DND-41 (cell line): ENCODE results near the gene MRFAP1.

Source experiments
- ATAC-seq: fragments of 200-7000 bp; cut with Tn5 transposase; 3 replicates; pipeline ENCODE4 v1.9.1; 2021; ENCODE audit warnings: low read depth; ENCODE audit not compliant: insufficient read depth
- DNase-seq: peaks from one replicate; pipeline ENCODE4 v3.0.0-alpha.2; 2020
- H2AFZ ChIP-seq: 2 replicates; pipeline ENCODE4 v1.6.0; 2012; ENCODE audit warnings: low read depth, low read length
- H3K27ac ChIP-seq: 2 replicates; pipeline ENCODE4 v1.5.1; 2012; ENCODE audit warnings: low read length, inconsistent platforms
- H3K27me3 ChIP-seq: fragments of 200-600 bp; sonication (generic); 2 replicates; pipeline ENCODE4 v1.6.0; 2012; ENCODE audit warnings: low read length, mild to moderate bottlenecking, inconsistent platforms; ENCODE audit not compliant: insufficient read depth, poor library complexity
- H3K36me3 ChIP-seq: 2 replicates; pipeline ENCODE4 v1.5.1; 2012; ENCODE audit warnings: low read length, inconsistent platforms; ENCODE audit not compliant: insufficient read depth
- H3K4me1 ChIP-seq: 2 replicates; pipeline ENCODE4 v1.5.1; 2012; ENCODE audit warnings: mild to moderate bottlenecking, low read length; ENCODE audit not compliant: insufficient read depth
- H3K4me2 ChIP-seq: 2 replicates; pipeline ENCODE4 v1.6.0; 2012; ENCODE audit warnings: mild to moderate bottlenecking, moderate library complexity, low read length, inconsistent platforms; ENCODE audit not compliant: insufficient read depth
- H3K4me3 ChIP-seq, 2 experiments: fragments of 200-600 bp in 1 of 2; shearing (Covaris generic) in 1 of 2; 2 replicates each; pipeline ENCODE4 v1.5.1; 2012 to 2016; ENCODE audit warnings: inconsistent platforms in 2 of 2, low read length in 2 of 2, mild to moderate bottlenecking in 2 of 2, low read depth in 1 of 2, moderate library complexity in 1 of 2
- H3K79me2 ChIP-seq: 2 replicates; pipeline ENCODE4 v1.6.0; 2012; ENCODE audit warnings: low read length, inconsistent platforms; ENCODE audit not compliant: insufficient read depth
- H3K9ac ChIP-seq: 2 replicates; pipeline ENCODE4 v1.6.0; 2012; ENCODE audit warnings: low read depth, mild to moderate bottlenecking, inconsistent platforms, low read length, moderate library complexity
- H3K9me3 ChIP-seq: 2 replicates; pipeline ENCODE4 v1.5.1; 2012; ENCODE audit warnings: low read length, moderate library complexity, mild to moderate bottlenecking, inconsistent platforms; ENCODE audit not compliant: insufficient read depth, severe bottlenecking
- H4K20me1 ChIP-seq: 2 replicates; pipeline ENCODE4 v1.6.0; 2012; ENCODE audit warnings: low read length; ENCODE audit not compliant: insufficient read depth
- EZH2 ChIP-seq: IDR thresholded peaks from 3 replicates; pipeline ENCODE4 v1.6.1; 2012; ENCODE audit warnings: borderline replicate concordance, low read depth, mild to moderate bottlenecking, moderate library complexity, low read length, inconsistent platforms; ENCODE audit not compliant: severe bottlenecking
- TF ChIP-seq, protein P1 (sequence below): IDR thresholded peaks from 2 replicates; pipeline ENCODE4 v1.5.1; 2012; ENCODE audit warnings: borderline replicate concordance, low read length, moderate library complexity, mild to moderate bottlenecking; ENCODE audit not compliant: poor library complexity, severe bottlenecking; ENCODE audit errors: extremely low read depth

The MRFAP1 gene

DNA sequence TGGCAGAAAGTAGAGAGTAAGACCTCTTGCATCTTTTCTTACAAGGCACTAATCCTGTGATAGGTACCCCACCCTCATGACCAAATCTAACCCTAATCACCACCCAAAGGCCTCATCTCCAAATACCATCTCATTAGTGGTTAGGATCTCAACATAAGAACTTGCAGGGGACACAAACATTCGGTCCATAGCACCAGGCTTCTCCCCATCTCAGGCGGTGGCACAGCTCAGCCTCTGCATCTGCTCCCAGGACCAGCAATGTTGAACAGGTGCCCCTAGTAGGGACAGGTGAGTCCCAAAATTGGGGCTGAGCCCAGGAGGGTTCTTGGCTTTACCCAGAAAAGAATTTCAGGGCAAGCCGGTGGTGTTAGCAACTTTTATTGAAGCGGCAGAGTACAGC is 8.4 kb upstream of the MRFAP1 start:
- Histone ChIP-seq H3K4me1 (peaks cover 15% of the 10 kb centered on the region), H3K79me2 (peaks cover 21% of the 10 kb centered on the region; the same call in 1 of the 2 replicates), H3K36me3 (no peaks in the 10 kb centered on the region), H3K4me2 (no peak overlapping the region), H3K9me3 (no peaks in the 10 kb centered on the region), H3K27ac (no peak overlapping the region), H4K20me1 (no peaks in the 10 kb centered on the region), H3K27me3 (no peaks in the 10 kb centered on the region), H2AFZ (no peak overlapping the region), H3K9ac (no peak overlapping the region), H3K4me3 (no peak overlapping the region)
- TF ChIP-seq, protein P1, sequence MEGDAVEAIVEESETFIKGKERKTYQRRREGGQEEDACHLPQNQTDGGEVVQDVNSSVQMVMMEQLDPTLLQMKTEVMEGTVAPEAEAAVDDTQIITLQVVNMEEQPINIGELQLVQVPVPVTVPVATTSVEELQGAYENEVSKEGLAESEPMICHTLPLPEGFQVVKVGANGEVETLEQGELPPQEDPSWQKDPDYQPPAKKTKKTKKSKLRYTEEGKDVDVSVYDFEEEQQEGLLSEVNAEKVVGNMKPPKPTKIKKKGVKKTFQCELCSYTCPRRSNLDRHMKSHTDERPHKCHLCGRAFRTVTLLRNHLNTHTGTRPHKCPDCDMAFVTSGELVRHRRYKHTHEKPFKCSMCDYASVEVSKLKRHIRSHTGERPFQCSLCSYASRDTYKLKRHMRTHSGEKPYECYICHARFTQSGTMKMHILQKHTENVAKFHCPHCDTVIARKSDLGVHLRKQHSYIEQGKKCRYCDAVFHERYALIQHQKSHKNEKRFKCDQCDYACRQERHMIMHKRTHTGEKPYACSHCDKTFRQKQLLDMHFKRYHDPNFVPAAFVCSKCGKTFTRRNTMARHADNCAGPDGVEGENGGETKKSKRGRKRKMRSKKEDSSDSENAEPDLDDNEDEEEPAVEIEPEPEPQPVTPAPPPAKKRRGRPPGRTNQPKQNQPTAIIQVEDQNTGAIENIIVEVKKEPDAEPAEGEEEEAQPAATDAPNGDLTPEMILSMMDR = no peak
- ATAC-seq (no peak), DNase-seq (no peak)

DNA sequence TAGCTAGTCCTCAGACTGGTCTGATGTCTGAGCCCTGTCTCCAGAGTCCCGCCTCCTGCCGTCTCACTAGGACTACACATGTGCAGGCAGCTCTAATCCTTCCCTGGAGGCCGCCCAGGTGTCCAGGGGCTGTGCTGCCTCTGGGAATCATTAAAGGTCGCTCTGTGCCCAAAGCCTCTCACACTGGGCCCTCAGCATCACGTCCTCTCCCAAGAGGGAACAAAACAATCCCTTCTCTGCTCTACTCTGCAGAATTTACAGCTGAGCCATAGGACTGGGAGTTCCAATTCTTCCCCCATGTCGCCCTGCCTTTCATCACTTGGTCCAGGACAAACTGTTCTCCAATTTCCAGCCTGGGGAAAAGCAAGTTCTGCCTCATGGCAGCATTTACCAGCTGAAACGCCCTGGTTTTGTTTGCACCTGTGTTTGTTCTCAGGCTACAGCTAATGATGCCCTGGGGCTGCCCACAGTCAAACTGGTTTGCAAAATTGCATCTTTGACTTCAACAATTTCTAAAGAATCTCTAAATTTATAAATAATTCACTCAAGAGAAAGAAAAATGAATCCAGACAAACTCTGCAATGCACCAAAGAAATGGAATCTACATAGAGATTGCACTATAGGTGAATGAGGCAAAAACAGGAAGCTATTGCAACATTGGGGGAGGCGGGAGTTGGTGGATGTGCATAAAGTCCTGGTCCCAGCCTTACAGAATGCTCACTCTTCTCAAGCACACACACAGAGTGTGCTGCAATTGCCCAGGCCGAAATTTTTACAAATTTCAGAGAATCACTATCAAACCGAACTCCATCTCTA is 7.2 kb upstream of the MRFAP1 start:
- no peak overlapping the region for H3K4me2 ChIP-seq
- H4K20me1 ChIP-seq = no peaks in the 10 kb centered on the region
- H3K79me2 ChIP-seq = peaks cover 21% of the 10 kb centered on the region; the same call in 1 of the 2 replicates
- H2AFZ ChIP-seq = peak overlapping the region; percentile 39
- peak overlapping the region; percentile 70 for H3K27ac ChIP-seq
- H3K9ac ChIP-seq = peak overlapping the region; percentile 29
- no peak overlapping the region for H3K4me3 ChIP-seq
- no peaks in the 10 kb centered on the region for H3K36me3 ChIP-seq
- TF ChIP-seq, protein P1 = no peak
- TF ChIP-seq EZH2 = no peak
- H3K4me1 ChIP-seq = peaks cover 15% of the 10 kb centered on the region
- H3K9me3 ChIP-seq = no peaks in the 10 kb centered on the region
- ATAC-seq (peak; percentile 94), DNase-seq (peak; percentile 69)
- H3K27me3 ChIP-seq = no peaks in the 10 kb centered on the region

DNA sequence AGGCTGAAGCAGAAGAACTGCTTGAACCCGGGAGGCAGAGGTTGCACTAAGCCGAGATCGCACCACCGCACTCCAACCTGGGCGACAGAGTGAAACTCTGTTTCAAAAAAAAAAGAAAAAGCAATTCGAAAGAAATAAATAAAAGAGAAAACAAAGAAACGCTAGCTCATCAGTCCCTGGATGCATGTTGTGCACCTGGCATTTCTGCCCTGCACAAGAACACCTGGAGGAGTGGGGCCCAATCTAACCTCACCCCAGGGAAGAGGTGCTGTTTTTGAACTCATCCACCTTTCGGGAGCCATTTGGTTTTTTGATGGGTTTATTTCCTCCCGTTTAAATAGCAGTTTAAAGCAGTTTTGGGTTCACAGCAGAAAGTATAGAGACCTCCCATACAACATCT is 5.7 kb upstream of the MRFAP1 start:
- Histone ChIP-seq H3K4me1 (peaks cover 25% of the 10 kb centered on the region), H2AFZ (no peak overlapping the region), H3K79me2 (peaks cover 33% of the 10 kb centered on the region), H3K4me3 (no peak overlapping the region), H3K36me3 (no peaks in the 10 kb centered on the region), H3K9me3 (no peaks in the 10 kb centered on the region), H3K9ac (no peak overlapping the region), H3K27ac (no peak overlapping the region), H3K27me3 (no peaks in the 10 kb centered on the region), H3K4me2 (no peak overlapping the region), H4K20me1 (no peaks in the 10 kb centered on the region)
- no peak for TF ChIP-seq EZH2
- TF ChIP-seq, protein P1 = no peak
- DNase-seq (no peak), ATAC-seq (no peak)
